ENCODE data around the gene UNC119.

DNA sequence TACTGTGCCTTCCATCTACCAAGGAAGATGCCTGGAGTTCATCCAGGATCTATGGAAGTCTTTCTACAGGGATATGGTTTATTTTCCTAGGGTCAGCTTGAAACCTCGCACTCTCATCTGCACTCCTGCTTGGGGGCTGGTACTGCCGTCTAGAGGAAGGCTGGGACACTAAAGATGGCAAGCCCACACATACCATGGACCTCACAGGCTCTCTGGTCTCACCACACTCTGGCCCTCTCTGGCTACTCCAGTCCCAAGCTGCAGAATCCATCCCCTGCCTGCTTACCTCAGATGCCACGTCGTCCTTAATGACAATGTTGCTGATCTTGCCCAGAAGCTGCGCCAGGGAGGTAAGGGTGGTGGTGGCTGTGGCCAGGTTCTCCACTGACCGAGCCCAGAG, 2.1 kb upstream of the UNC119 start:
- TF ChIP-seq SUZ12 (IDR thresholded peaks at IDR 0.05): no peak
- TF ChIP-seq TARDBP (IDR thresholded peaks at IDR 0.05): no peak
- TF ChIP-seq ZNF384 (IDR thresholded peaks at IDR 0.05): no peak

Data from HEK293T (cell line).